HG03103 (cell line): ENCODE results near the gene CD58.
"Not testable (repeated sequence)": the region's sequence is repeated elsewhere in the genome, so short reads cannot be mapped to it uniquely, and the experiment has no call there.

ENCODE experiments used
- ATAC-seq: cut with Tn5 transposase; IDR thresholded peaks from one replicate; pipeline ENCODE4 v1.9.1; 2021; ENCODE audit warnings: low read depth; ENCODE audit not compliant: unreplicated experiment

The CD58 gene

GRCh38 chr1:116593977-116594376 lies 23.2 kb upstream of the CD58 start:
- ATAC-seq = not testable (repeated sequence)

GRCh38 chr1:116593401-116593800 lies 22.6 kb upstream of the CD58 start:
- not testable (repeated sequence) for ATAC-seq

- not testable (repeated sequence) for ATAC-seq
These were observed 21.3 kb upstream of the CD58 start for GRCh38 chr1:116591951-116592605.

GRCh38 chr1:116591006-116591950 lies 20.5 kb upstream of the CD58 start:
- ATAC-seq = not testable (repeated sequence)

- not testable (repeated sequence) for ATAC-seq
These were observed 19.7 kb upstream of the CD58 start for GRCh38 chr1:116590359-116591005.

GRCh38 chr1:116589101-116589735 lies 18.4 kb upstream of the CD58 start:
- not testable (repeated sequence) for ATAC-seq

GRCh38 chr1:116587501-116588227 lies 16.8 kb upstream of the CD58 start:
- no peak for ATAC-seq

GRCh38 chr1:116586741-116587143 lies 15.9 kb upstream of the CD58 start:
- no peak for ATAC-seq

GRCh38 chr1:116585886-116586285 lies 15.1 kb upstream of the CD58 start:
- ATAC-seq = no peak

GRCh38 chr1:116581323-116581885 lies 10.6 kb upstream of the CD58 start:
- ATAC-seq = no peak

- no peak for ATAC-seq
These were observed 9.9 kb upstream of the CD58 start for GRCh38 chr1:116580446-116581322.

- ATAC-seq = no peak
These were observed 8.5 kb upstream of the CD58 start for GRCh38 chr1:116579259-116579875.

GRCh38 chr1:116578581-116578980 lies 7.8 kb upstream of the CD58 start:
- ATAC-seq = no peak

- ATAC-seq = no peak
These were observed 7.0 kb upstream of the CD58 start for GRCh38 chr1:116577759-116578314.

- ATAC-seq = no peak
These were observed 3.9 kb upstream of the CD58 start for GRCh38 chr1:116574581-116575291.

- ATAC-seq = no peak
These were observed 2.7 kb upstream of the CD58 start for GRCh38 chr1:116573431-116574095.
